ENCODE results near the gene OXSM. TPM values are rescaled to one million over a fixed set of nuclear protein-coding genes. Genes with fewer than 3 reads are reported as not detected.

The OXSM gene
- total RNA-seq, 1 donor from 2014 or later, result 15.5 TPM

GRCh38 chr3:25843332-25843731 lies 53.4 kb downstream of the OXSM start:
- intact Hi-C loops (cut with micrococcal nuclease), result no loop called here
- DNase-seq, result no peak
- no peak for ATAC-seq

Other genes starting within 250 kb of the OXSM start
- gene TOP2B, start 125.2 kb upstream of the OXSM start, total RNA-seq, result 113 TPM
- 35.3 TPM for gene NGLY1, start 6.6 kb upstream of the OXSM start, total RNA-seq

All from left ventricle myocardium superior (tissue), 1 donor.